ENCODE measurements around the gene PDCD4.
"Not testable (repeated sequence)": the region's sequence is repeated elsewhere in the genome, so short reads cannot be mapped to it uniquely, and the experiment has no call there.

Gene PDCD4

DNA sequence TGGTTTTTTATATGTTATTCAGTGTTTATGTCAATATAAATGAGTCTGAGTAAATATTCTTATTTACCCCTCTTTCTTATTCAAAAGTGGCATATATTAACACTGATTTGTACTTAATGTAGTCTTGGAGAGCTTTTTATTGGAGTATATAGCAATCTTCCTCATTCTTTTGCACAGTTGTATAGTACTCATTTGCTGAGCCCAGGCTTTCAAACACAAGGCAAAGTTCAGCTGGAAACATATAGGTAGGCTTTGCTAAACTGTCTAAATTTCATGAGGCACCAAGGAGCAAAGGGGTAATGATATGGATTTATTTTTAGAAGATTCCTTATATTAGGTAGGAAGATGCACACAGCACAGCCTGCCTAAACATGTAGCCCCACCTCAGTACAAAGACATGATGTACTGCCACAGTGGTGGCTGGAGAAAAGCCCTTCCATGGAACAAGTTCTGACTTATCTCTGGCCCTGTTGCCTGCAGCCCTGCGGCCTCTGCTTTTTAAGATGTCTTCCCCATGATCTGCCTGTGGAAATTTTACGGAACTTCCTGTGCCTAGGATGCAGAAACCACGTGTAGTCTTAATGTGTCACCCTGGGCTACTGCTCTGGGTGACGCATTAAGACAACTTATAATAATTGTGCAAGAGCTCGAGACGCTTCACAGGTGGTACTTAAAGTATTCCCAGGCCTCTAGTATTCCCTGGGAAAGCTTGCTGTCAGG, 9.6 kb upstream of the PDCD4 start:
- DNase-seq (ENCODE audit: low spot score): no peak
- Mint-ChIP-seq H3K9me3 (no peaks in the 10 kb centered on the region), H3K27me3 (ENCODE audit: low read depth) (no peaks in the 10 kb centered on the region), H3K4me1 (ENCODE audit: low read depth) (peaks cover 79% of the 10 kb centered on the region), H3K27ac (no peak overlapping the region), H3K4me3 (no peak overlapping the region), H3K36me3 (ENCODE audit: low read depth) (peaks cover 4% of the 10 kb centered on the region)

DNA sequence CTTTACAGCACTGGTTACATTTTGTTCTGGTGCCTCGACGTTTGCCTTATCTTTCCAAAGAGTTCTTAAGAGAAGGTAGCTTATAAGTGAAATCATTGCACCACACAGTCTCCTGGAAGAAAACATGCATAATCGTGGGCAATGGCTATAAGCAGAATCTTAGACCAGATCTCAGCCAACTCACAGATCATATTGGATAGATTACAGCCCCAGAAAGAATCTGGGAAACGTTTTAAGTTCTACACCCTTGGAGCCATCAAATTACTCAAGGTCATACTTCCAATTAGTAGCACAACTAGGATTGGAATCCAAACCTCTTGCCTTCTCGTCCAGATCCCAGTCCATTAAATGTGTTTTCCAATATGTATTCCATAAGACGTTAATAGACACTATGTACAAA, 8.8 kb upstream of the PDCD4 start:
- Mint-ChIP-seq H3K36me3 (ENCODE audit: low read depth) (peaks cover 2% of the 10 kb centered on the region), H3K27me3 (ENCODE audit: low read depth) (no peaks in the 10 kb centered on the region), H3K9me3 (no peaks in the 10 kb centered on the region), H3K27ac (no peak overlapping the region), H3K4me1 (ENCODE audit: low read depth) (peaks cover 77% of the 10 kb centered on the region), H3K4me3 (no peak overlapping the region)
- no peak for DNase-seq (ENCODE audit: low spot score)

DNA sequence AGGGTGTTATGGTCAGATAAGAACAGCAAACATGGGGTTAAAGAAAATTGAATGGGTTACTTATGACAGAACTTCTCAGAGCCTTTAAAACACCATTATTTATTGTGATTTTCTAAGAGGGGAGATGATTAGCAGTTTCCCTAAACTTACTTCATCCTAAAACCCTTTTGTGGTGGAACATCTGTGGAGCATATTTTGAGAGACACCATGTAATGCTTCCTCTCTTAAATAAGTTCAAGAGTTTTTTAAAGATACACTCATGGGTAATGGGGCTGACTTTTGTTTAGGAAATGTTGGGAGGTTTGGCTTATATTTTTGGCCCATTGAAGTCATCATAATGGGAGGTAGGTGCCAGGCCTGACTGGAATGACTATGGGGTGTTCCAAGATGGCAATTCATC, 8.4 kb upstream of the PDCD4 start:
- Mint-ChIP-seq H3K9me3 (no peaks in the 10 kb centered on the region), H3K27ac (peak overlapping the region; percentile 49), H3K27me3 (ENCODE audit: low read depth) (no peaks in the 10 kb centered on the region), H3K36me3 (ENCODE audit: low read depth) (peaks cover 2% of the 10 kb centered on the region), H3K4me1 (ENCODE audit: low read depth) (peaks cover 77% of the 10 kb centered on the region), H3K4me3 (no peak overlapping the region)
- no peak for DNase-seq (ENCODE audit: low spot score)

DNA sequence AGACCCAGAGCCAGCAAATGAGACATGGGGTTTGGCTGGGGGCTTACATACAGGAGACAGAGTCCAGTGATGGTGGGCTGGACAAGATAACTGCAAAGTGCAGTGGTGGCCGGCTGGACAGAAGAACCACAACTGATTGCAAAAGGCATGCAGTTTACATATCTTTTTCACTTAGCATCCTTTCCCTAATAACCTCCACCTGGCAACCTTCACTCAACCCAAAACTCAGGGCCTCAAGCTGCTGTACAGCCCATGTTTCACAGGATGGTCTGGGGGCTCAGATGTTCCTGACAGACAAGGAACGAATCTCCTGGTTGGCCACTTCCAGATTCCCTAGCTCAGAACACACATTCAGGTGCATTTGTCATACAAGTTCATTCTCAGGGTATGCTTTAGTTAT, 7.8 kb upstream of the PDCD4 start:
- H3K4me3 Mint-ChIP-seq: peak overlapping the region; percentile 22
- H3K27ac Mint-ChIP-seq: peak overlapping the region; percentile 92
- no peaks in the 10 kb centered on the region for H3K27me3 Mint-ChIP-seq (ENCODE audit: low read depth)
- no peak for DNase-seq (ENCODE audit: low spot score)
- H3K4me1 Mint-ChIP-seq (ENCODE audit: low read depth): peaks cover 79% of the 10 kb centered on the region
- peaks cover 2% of the 10 kb centered on the region for H3K36me3 Mint-ChIP-seq (ENCODE audit: low read depth)
- H3K9me3 Mint-ChIP-seq: no peaks in the 10 kb centered on the region

DNA sequence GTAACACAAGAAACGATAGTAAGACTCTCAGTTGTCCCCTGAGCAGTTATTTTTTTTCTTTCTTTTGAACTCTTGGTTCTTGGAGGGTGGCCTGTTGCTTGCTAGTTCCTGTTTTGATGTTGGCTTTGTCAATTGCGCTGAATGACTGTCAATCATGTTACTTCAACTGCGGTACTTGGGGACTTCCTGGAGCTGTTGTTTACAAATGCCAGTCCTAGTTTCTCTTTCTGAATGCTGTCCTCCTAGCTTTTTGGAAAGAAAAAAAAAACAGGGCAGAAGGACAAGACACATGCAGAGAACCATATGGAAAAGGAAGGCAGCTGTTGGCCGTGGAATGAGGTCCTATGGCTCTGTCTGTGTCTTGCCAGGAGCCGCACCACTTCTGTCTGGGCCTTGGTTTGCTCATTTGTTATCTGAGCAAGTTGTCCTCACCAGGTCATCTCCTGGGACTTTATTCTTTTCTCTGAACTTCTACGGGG, 7.0 kb upstream of the PDCD4 start:
- peaks cover 6% of the 10 kb centered on the region for H3K36me3 Mint-ChIP-seq (ENCODE audit: low read depth)

DNA sequence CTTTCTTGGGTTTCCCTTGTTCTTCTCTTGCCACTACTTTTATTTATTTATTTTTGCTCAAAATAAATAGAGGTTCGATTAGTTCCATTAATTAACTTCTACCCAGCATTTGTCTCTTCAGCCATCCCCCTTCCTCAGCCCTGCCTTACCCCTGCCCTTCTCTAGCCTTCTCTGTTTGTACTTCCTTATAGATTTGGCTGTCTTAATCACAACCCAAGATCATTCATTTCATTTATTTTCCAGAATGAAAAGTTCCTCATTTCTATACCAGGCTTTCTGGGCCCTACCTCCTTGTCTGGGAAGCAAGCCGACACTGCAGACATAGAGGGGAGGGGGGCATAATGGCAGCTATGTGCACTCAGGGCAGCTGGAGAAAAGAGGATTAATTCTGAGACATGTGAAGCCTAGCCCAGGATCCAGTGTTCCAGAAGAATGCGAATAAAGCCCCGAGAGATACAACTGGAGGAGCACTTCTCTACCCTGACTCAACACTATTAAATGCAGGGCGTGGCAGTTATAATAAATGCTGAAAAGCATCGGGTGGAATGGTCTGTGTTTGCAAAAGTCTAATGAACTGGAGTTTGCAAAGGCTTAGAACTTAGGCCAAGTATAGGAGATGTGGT, 6.4 kb upstream of the PDCD4 start:
- peaks cover 4% of the 10 kb centered on the region for H3K36me3 Mint-ChIP-seq (ENCODE audit: low read depth)
- H3K4me3 Mint-ChIP-seq: peak overlapping the region; percentile 84
- H3K9me3 Mint-ChIP-seq: no peaks in the 10 kb centered on the region
- H3K4me1 Mint-ChIP-seq (ENCODE audit: low read depth): peaks cover 84% of the 10 kb centered on the region
- peak overlapping the region; percentile 92 for H3K27ac Mint-ChIP-seq
- H3K27me3 Mint-ChIP-seq (ENCODE audit: low read depth): no peaks in the 10 kb centered on the region
- DNase-seq (ENCODE audit: low spot score): peak; percentile 3

More for the DNA sequence above, 7.0 kb upstream of the PDCD4 start:
- Mint-ChIP-seq H3K27ac (peak overlapping the region; percentile 92), H3K27me3 (ENCODE audit: low read depth) (no peaks in the 10 kb centered on the region), H3K4me1 (ENCODE audit: low read depth) (peaks cover 84% of the 10 kb centered on the region), H3K9me3 (no peaks in the 10 kb centered on the region), H3K4me3 (peak overlapping the region; percentile 84)
- DNase-seq (ENCODE audit: low spot score): peak; percentile 56

DNA sequence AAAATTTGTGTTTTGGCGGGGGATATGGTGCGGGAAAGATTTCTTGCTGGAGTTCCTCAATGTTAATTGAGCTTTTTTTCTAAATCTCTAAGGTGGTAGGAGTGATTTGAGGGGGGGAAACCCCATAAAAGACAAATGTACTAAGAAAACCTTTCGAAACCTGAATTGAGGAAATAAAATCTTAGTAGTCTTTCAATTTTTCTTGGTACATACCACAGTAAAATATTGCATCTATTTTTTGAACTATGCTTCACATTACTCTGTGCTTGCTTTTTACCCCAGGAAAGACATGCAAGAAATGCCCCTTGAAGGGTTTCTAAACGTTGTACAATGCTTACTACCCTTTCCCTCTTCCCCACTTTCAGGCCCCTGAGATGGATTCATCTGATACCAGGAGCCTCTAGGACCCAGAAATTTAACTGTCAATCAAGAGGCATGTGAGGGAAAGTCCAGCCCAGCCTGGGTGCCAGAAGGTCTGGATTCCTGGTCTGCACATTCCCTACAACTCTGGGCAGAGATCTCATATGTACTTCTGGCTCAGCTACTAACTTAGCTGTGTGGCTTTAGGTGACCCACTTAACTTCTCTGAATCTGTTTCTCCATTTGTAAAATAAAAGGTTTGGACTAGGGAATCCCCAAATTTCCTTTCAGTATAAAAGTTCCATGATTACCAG, 5.8 kb upstream of the PDCD4 start:
- Mint-ChIP-seq H3K4me1 (ENCODE audit: low read depth) (peaks cover 84% of the 10 kb centered on the region), H3K27me3 (ENCODE audit: low read depth) (no peaks in the 10 kb centered on the region), H3K9me3 (no peaks in the 10 kb centered on the region), H3K36me3 (ENCODE audit: low read depth) (peaks cover 4% of the 10 kb centered on the region), H3K27ac (peak overlapping the region; percentile 92), H3K4me3 (peak overlapping the region; percentile 84)
- DNase-seq (ENCODE audit: low spot score): peak; percentile 4

DNA sequence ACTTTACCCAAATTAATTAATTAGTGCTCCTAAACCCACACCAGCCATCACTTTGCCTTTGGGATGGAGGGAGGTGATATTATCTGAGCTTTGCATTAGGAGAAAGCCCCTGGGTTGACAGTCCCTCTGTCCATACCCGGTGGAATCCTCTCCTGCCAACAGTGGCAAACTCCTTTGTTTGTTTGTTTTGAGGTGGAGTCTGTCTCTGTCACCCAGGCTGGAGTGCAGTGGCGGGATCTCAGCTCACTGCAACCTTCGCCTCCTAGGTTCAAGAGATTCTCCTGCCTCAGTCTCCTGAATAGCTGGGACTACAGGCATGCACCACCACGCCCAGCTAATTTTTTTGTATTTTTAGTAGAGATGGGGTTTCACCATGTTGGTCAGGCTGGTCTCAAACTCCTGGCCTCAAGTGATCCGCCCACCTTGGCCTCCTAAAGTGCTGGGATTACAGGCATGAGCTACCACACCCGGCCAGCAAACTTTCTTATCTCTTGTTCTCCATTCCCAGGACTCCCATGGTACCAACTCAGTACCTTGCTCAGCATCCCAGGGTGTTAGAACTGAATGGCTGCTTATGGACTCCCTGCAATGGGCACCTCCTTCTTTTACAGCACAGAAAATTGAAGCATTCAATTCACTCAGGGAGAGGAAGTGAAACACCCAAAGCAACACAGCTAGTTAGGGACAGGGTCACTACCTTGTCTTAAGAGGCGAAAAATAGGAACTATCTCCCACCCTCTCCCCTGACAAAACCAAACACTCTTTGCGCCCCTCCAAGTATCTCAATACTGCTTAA, 4.5 kb upstream of the PDCD4 start:
- Mint-ChIP-seq H3K4me3 (peak overlapping the region; percentile 33), H3K27ac (peak overlapping the region; percentile 48), H3K4me1 (ENCODE audit: low read depth) (peaks cover 83% of the 10 kb centered on the region)
- H3K27me3 Mint-ChIP-seq (ENCODE audit: low read depth); H3K36me3 Mint-ChIP-seq (ENCODE audit: low read depth); H3K9me3 Mint-ChIP-seq: not testable (repeated sequence)
- peak; percentile 4 for DNase-seq (ENCODE audit: low spot score)

DNA sequence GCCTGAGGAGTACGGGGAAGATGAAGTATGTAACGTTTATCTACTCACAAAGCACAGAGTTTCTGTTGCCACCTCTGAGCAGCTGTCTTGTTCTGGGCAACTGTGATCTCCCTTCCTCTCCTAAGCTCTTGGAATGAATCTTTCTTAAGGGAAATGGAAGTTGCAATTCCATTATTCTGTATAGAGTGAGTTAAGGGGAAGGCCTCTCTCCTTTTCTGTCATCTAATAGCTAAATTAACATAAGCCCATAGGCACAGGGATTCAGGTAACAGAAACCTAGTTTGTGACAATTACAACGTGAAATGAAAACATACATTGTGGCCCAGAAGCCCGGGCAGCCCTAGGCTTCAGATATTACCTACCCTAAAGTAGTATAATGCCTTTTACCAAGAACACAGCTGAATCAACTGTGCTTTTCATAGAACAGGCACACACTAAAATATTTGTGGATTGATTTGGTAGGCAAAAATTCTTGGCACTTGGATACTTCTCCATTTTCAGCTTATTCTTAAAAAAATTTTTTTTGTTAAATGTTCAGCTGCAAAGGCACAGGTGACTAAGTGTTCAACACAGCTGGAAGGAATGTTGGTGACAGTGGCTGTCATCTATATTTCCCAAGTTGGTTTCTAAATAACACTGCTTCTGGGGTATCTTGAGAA, 3.8 kb upstream of the PDCD4 start:
- Mint-ChIP-seq H3K36me3 (ENCODE audit: low read depth) (peaks cover 4% of the 10 kb centered on the region), H3K4me1 (ENCODE audit: low read depth) (peaks cover 81% of the 10 kb centered on the region), H3K27me3 (ENCODE audit: low read depth) (no peaks in the 10 kb centered on the region), H3K27ac (peak overlapping the region; percentile 81), H3K9me3 (no peaks in the 10 kb centered on the region), H3K4me3 (peak overlapping the region; percentile 97)
- DNase-seq (ENCODE audit: low spot score): no peak

DNA sequence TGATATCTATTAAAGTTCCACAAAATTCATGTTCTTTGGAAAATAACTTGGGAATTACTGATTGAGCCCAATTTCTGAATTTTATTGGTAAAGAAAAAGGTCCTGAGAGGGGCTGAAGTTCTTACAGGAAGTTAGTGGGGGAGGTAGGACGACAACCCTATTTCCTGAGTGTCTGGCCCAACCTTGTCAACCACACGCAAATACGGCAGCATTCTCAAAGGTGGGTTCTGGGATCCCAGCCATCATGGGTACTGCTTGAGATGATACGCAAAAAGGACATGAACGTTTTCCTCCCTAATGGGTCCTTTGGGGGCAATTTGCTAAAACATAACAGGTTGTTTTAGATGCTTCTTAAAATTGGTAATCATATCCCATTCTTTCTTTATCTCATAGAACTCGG, 2.7 kb upstream of the PDCD4 start:
- Mint-ChIP-seq H3K4me1 (ENCODE audit: low read depth) (peaks cover 72% of the 10 kb centered on the region), H3K9me3 (no peaks in the 10 kb centered on the region)

DNA sequence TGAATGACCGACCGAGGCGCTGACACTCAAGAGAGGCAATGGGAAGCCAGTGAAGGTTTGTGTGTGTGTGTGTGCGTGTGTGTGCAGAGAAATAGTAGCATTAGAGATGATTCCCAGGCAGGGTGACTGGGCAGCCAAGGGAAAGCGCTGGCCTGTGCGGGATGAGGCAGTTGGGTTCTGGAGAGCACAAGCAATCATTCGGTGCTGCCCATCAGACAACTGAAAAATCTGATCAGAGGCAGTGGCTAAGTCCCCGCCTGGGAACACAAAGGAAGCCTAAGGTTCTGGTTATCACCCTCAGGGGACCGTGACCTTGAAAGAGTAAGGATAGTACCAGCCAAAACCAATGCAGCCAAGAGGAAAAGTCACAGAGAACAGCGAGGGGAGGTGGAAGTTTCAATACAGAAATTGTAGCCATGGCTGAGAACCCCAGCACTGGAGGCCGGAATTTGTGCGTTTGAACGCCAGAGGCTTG, 868 bp upstream of the PDCD4 start:
- Mint-ChIP-seq H3K27ac (peak overlapping the region; percentile 99), H3K36me3 (ENCODE audit: low read depth) (peaks cover 8% of the 10 kb centered on the region), H3K4me1 (ENCODE audit: low read depth) (peaks cover 63% of the 10 kb centered on the region), H3K9me3 (no peaks in the 10 kb centered on the region), H3K27me3 (ENCODE audit: low read depth) (no peaks in the 10 kb centered on the region), H3K4me3 (peak overlapping the region; percentile 97)
- DNase-seq (ENCODE audit: low spot score): no peak

More for the DNA sequence above, 2.7 kb upstream of the PDCD4 start:
- H3K4me3 Mint-ChIP-seq: peak overlapping the region; percentile 97
- peaks cover 4% of the 10 kb centered on the region for H3K36me3 Mint-ChIP-seq (ENCODE audit: low read depth)
- H3K27me3 Mint-ChIP-seq (ENCODE audit: low read depth): no peaks in the 10 kb centered on the region
- peak overlapping the region; percentile 81 for H3K27ac Mint-ChIP-seq
- peak; percentile 4 for DNase-seq (ENCODE audit: low spot score)

DNA sequence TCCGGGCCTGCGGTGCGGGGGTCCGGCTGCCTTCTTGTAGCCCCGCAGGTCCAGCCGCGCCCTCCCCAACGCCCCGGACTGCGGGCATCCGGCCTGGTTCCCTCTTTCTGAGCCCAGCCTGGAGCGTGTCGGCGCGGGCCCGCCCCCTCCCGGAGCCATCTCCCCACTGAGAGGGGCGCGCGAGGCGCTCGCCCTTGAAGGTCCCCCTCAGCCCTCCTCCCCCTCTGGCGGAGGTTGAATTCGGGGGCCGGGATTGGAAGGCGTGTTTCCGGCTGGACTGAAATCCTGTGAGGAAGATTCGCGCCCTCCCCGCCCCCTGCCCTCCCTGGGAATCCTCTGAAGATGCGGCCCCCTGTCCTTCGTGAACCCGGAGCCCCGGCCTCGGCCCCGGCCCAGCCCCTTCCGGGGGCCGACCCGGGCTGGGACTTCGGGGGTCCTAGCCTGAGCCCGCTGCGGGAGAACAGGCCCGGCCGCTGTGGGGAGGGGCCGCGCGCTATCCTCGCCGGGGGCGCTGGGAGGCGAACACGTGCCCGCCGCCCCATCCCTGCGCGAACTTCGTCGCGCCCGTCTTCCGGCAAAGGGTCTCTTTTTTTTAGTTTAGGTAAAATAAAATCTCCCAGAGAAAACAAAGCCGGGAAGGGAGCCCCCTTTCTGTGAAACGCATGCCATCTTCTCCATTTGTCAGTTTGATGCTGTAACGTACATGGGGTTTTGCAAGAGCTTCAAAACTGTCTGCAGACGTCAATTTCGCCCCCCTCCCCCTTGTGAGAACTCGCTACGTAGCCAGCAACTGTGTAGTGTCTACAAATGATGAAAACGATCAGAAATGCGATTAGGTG, 636 bp downstream of the PDCD4 start:
- peak overlapping the region; percentile 91 for H3K4me3 Mint-ChIP-seq
- no peaks in the 10 kb centered on the region for H3K27me3 Mint-ChIP-seq (ENCODE audit: low read depth)
- peak; percentile 73 for DNase-seq (ENCODE audit: low spot score)
- peaks cover 51% of the 10 kb centered on the region for H3K4me1 Mint-ChIP-seq (ENCODE audit: low read depth)
- H3K27ac Mint-ChIP-seq: peak overlapping the region; percentile 98
- H3K36me3 Mint-ChIP-seq (ENCODE audit: low read depth): peaks cover 13% of the 10 kb centered on the region
- H3K9me3 Mint-ChIP-seq: no peaks in the 10 kb centered on the region
